Measurements from ENCODE around the gene CDH12.

Gene CDH12

GRCh38 chr5:21711866-21712758, 1141.0 kb downstream of the CDH12 start:
- DNase-seq (ENCODE audit: low read depth in 2 of 2): peak; percentile 24 to 33

- no peak for DNase-seq (ENCODE audit: low read depth in 2 of 2)
Measured at GRCh38 chr5:21709770-21710169, 1143.4 kb downstream of the CDH12 start.

GRCh38 chr5:21704974-21705668, 1148.0 kb downstream of the CDH12 start:
- no peak for DNase-seq (ENCODE audit: low read depth in 2 of 2)

- DNase-seq (ENCODE audit: low read depth in 2 of 2): no peak
Measured at GRCh38 chr5:21701317-21701716, 1151.8 kb downstream of the CDH12 start.
